ENCODE measurements around the gene KIF24. TPM values are rescaled to one million over a fixed set of nuclear protein-coding genes. Genes with fewer than 3 reads are reported as not detected.

Gene KIF24
- total RNA-seq, 2 experiments from 2014 or later: 5.6 to 5.7 TPM

DNA sequence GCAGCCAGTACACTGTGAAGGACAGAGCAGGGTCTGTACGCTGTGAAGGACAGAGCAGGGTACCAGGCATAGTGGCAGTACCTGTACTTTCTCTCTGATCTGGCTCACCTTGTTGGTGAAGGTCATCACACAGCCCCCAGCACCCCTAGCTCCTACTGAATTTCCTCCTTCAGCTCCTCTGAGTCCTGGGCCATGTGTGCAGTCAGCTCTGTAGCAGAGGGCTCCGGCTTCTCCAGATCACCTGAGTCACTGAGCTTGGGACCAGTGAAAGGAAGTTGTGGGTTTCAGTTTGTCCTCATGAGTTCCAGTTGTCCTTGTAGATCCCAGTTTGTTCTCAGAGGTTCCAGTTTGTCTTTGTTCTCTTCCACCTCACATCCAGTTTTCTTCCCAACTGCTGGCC, 5.8 kb upstream of the KIF24 start:
- H3K36me3 Mint-ChIP-seq: peaks cover 11% of the 10 kb centered on the region
- POLR2A ChIA-PET: interaction anchor here (2.4 kb wide), 1 partner anchor 42 kb away, joined by 8 read pairs; the partner anchor contains the start of gene MYORG
- no peak for DNase-seq
- no peak overlapping the region for H3K4me3 Mint-ChIP-seq
- peaks cover 37% of the 10 kb centered on the region for H3K4me1 Mint-ChIP-seq (ENCODE audit: low read depth)
- no peaks in the 10 kb centered on the region for H3K9me3 Mint-ChIP-seq
- CTCF ChIA-PET: interaction anchor here (1.6 to 6.5 kb wide), 2 partner anchors 42 to 69 kb away, joined by 6 to 68 read pairs; partner anchors contain the start of gene MYORG
- intact Hi-C loops (cut with micrococcal nuclease): no loop called here
- H3K27me3 Mint-ChIP-seq: no peaks in the 10 kb centered on the region
- no peak overlapping the region for H3K27ac Mint-ChIP-seq

DNA sequence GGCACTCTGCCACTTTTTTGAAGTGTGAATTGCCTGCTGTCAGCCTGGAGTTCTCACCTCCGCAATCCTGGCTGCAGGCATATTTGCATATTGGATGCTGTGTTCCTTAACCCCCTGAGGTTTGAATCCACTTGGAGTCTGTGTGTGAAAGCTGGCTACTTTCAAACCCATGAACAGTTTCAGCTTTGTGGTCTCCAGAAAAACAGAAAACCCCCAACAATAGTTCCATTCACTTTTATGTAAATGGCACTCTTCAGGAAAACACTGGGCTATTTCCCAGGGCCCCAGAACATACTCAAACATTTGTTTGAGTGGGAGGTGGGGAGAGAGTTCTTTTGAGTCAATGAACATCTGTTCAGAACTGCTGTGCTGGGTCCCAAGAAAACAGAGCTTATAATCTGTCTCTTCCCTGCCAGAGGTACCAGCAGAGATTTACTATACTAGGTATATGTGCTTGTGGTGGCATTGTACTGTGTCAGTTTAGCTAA, 5.3 kb upstream of the KIF24 start:
- peaks cover 9% of the 10 kb centered on the region for H3K36me3 Mint-ChIP-seq
- ChIA-PET POLR2A (interaction anchor here (2.4 kb wide), 1 partner anchor 43 kb away, joined by 8 read pairs; the partner anchor contains the start of gene MYORG), CTCF (interaction anchor here (1.6 to 6.5 kb wide), 2 partner anchors 43 to 69 kb away, joined by 6 to 68 read pairs; partner anchors contain the start of gene MYORG)
- no peaks in the 10 kb centered on the region for H3K9me3 Mint-ChIP-seq
- DNase-seq: no peak
- no peak overlapping the region for H3K4me3 Mint-ChIP-seq
- no peak overlapping the region for H3K27ac Mint-ChIP-seq
- no peaks in the 10 kb centered on the region for H3K27me3 Mint-ChIP-seq
- intact Hi-C loops (cut with micrococcal nuclease): no loop called here
- H3K4me1 Mint-ChIP-seq (ENCODE audit: low read depth): peaks cover 37% of the 10 kb centered on the region

DNA sequence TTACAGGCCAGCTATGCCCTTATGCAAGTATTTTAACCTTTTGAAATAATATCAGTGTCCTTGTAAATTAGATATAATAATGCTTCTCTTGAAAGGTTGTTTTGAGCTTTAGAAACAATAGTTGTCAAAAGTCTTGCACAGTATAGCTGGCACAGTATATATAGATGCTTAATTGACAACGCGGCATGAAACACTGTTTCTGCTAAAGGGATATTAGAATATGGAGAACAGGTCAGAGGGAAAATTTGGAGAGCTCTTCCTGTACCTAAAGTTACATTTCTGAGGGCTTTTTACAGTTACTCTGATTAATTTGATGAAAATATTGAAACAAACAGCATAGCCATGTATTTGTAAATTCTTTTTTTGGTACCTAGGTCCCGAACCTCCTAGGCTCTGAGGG, 4.8 kb upstream of the KIF24 start:
- no peak for DNase-seq
- H3K36me3 Mint-ChIP-seq: peaks cover 4% of the 10 kb centered on the region
- intact Hi-C loops (cut with micrococcal nuclease): no loop called here
- no peak overlapping the region for H3K4me3 Mint-ChIP-seq
- no peaks in the 10 kb centered on the region for H3K27me3 Mint-ChIP-seq
- peaks cover 37% of the 10 kb centered on the region for H3K4me1 Mint-ChIP-seq (ENCODE audit: low read depth)
- no peaks in the 10 kb centered on the region for H3K9me3 Mint-ChIP-seq
- H3K27ac Mint-ChIP-seq: no peak overlapping the region
- CTCF ChIA-PET: interaction anchor here (0.7 to 6.5 kb wide), 2 partner anchors 43 to 81 kb away, joined by 3 to 68 read pairs; partner anchors contain the start of gene MYORG
- POLR2A ChIA-PET: interaction anchor here (2.4 kb wide), 1 partner anchor 43 kb away, joined by 8 read pairs; the partner anchor contains the start of gene MYORG

DNA sequence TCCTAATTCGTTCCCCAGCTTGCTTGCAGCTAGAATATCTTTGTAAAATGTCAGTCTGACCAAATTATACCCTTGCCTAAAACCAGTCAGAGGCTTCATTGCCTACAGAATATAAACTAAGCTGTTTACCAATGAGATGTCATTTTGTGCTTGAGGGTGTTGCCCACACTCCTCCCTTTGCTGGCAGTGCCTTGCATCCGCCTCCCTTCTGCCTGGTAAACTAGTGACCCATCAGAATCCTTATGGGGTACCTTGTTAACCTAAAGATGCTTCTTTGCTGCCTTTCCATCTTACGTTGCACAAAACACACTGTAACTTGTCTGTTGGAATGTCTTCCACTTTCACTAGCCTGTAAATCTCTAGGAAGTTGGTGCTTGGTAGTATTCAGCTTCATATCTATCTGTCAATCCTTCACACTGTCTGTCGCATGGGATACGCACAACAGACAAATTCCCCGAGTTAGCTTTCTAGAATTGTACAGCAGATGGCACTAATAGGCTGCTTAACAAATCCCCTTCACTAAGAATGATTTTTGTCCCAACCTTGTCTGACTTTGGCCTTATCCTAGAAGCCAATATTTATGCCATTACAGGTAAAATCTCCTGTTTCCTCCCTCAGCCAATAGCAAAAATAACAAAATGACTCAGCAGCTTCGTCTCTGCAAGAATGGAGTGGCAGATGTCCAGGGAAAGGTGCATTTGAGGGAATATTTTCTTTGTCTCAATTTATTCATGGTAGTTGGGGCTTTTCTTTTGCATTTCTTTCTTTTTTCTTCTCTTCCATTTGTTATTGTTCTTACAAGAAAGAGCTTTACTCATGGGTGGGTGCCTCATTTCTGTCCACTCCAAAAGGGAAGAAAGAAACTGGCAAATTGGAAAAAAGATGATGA, 3.3 kb upstream of the KIF24 start:
- H3K9me3 Mint-ChIP-seq: no peaks in the 10 kb centered on the region
- H3K27me3 Mint-ChIP-seq: no peaks in the 10 kb centered on the region
- no peak for DNase-seq
- no peak overlapping the region for H3K4me3 Mint-ChIP-seq
- ChIA-PET POLR2A (interaction anchor here (2.4 kb wide), 1 partner anchor 45 kb away, joined by 8 read pairs; the partner anchor contains the start of gene MYORG), CTCF (interaction anchor here (1.0 to 6.5 kb wide), 4 partner anchors 45 to 259 kb away, joined by 3 to 68 read pairs (median 3); partner anchors contain the start of gene MYORG)
- intact Hi-C loops (cut with micrococcal nuclease): no loop called here
- no peak overlapping the region for H3K27ac Mint-ChIP-seq
- no peaks in the 10 kb centered on the region for H3K36me3 Mint-ChIP-seq
- H3K4me1 Mint-ChIP-seq (ENCODE audit: low read depth): peaks cover 44% of the 10 kb centered on the region

DNA sequence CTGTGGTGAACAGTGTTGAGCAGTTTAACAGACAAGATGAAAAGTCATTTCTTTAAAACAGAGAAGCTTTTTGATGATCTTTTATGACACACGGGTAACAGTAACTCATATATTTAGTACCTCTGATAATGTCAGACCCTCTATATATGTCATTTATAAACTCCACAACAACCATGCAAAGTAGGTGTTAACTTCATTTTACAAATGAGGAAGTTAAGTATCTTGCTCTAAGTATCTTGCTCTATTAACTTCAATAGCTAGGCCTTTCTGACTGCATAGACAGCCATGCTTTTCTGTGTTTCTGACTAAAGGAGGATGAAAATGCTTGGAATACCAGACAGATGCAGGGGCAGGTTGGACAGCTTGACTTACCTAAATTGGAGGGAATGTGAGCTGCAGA, 2.1 kb upstream of the KIF24 start:
- Mint-ChIP-seq H3K27ac (no peak overlapping the region), H3K4me1 (ENCODE audit: low read depth) (peaks cover 44% of the 10 kb centered on the region), H3K36me3 (no peaks in the 10 kb centered on the region), H3K4me3 (no peak overlapping the region), H3K9me3 (no peaks in the 10 kb centered on the region), H3K27me3 (no peaks in the 10 kb centered on the region)
- ChIA-PET CTCF (interaction anchor here (1.0 to 6.5 kb wide), 3 partner anchors 46 to 260 kb away, joined by 3 to 68 read pairs (median 3); partner anchors contain the start of gene MYORG), POLR2A (interaction anchor here (0.6 kb wide), 1 partner anchor 126 kb away, joined by 4 read pairs; no protein-coding TSS in a partner anchor)
- no peak for DNase-seq
- intact Hi-C loops (cut with micrococcal nuclease): no loop called here

DNA sequence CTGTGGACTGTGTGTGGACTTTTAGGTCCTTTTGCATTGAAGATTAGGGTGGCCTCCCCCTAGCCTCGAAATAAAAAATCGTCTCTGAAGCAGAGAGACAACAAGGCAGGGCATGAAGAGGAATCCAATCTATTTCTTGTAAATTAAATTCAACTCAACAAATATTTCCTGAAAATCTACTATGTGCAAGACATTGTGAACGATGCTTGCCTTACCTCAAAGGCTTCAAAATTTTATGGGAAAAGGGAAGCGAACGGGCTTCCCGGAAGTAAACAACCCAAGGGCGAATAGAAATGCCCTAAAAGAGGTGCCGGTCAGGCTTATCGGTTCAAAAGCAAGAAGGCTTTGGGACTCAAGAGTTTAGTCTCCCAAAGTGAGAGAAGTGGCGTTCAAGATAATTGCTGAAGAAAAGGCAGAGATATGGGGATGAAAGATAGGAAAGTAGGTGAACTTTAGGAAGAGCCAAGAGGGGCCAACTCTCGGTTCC, 525 bp downstream of the KIF24 start:
- H3K9me3 Mint-ChIP-seq: no peaks in the 10 kb centered on the region
- H3K36me3 Mint-ChIP-seq: no peaks in the 10 kb centered on the region
- peaks cover 27% of the 10 kb centered on the region for H3K4me1 Mint-ChIP-seq (ENCODE audit: low read depth)
- H3K4me3 Mint-ChIP-seq: peak overlapping the region; percentile 97
- peak overlapping the region; percentile 94 for H3K27ac Mint-ChIP-seq
- POLR2A ChIA-PET: no interaction called here
- intact Hi-C loops (cut with micrococcal nuclease): loop anchor here (2.0 to 10.0 kb wide), 4 partner anchors 150 to 660 kb away; partner anchors contain the start of genes DNAJB5, SIGMAR1, UBAP1 and UBE2R2
- H3K27me3 Mint-ChIP-seq: no peaks in the 10 kb centered on the region
- DNase-seq: no peak
- CTCF ChIA-PET: interaction anchor here (1.5 kb wide), 1 partner anchor 49 kb away, joined by 6 read pairs; the partner anchor contains the start of gene MYORG

DNA sequence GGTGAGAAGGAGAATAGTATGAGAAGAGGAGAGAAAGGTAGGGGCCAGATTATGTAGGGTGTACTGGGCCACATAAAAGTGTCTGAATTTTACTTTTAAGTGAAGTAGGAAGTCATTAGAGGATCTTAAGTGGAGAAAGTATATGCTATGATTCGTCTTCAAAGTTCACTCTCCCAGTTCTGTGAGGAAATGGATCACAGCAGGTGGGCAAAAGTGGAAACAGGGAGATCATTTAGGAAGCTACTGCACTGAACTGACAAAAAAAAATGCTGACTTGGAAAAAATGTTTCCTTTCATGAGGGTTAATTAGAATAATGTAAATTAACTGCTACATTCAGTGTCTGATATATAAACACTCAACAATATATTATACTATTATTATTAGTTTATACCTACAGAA, 2.4 kb downstream of the KIF24 start:
- Mint-ChIP-seq H3K27me3 (no peaks in the 10 kb centered on the region), H3K4me3 (no peak overlapping the region), H3K9me3 (no peaks in the 10 kb centered on the region), H3K36me3 (no peaks in the 10 kb centered on the region), H3K4me1 (ENCODE audit: low read depth) (peaks cover 19% of the 10 kb centered on the region), H3K27ac (no peak overlapping the region)
- ChIA-PET CTCF (no interaction called here), POLR2A (no interaction called here)
- intact Hi-C loops (cut with micrococcal nuclease): loop anchor here (10.0 kb wide), 1 partner anchor 308 kb away; the partner anchor contains the start of gene SIGMAR1
- DNase-seq: no peak

DNA sequence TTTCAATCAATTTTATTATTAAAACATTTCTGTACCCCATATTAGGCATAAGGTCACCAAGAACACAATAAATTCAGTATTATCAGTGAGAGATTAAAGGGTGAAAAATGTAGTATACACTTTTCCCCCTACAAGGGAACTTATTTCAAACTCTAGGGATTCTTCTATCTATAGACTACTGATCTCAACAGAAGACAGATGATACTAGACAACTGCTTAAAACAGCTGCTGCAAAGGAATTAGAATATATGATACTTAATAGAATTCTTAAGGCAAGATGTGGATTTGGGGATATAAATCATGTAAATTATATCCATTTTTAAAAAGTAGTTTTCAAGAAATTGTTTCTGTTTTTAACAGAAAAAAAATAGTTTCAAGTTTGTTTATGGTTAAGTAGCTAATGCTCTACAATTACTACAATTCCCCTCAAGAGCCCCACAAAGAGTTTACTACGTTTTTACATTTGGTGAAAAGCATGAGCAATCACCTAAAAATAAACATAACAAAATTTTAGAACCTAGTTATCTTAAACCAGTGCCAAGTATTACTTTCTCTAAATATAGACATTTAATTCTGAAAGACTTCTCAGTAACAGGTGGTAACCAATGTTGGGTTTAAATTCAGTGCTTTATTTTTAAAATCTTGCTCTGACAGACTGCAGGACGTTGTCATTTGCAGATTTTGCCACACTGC, 6.0 kb downstream of the KIF24 start:
- H3K36me3 Mint-ChIP-seq: no peaks in the 10 kb centered on the region
- CTCF ChIA-PET: no interaction called here
- POLR2A ChIA-PET: no interaction called here
- no peak overlapping the region for H3K27ac Mint-ChIP-seq
- intact Hi-C loops (cut with micrococcal nuclease): loop anchor here (10.0 kb wide), 1 partner anchor 312 kb away; the partner anchor contains the start of gene SIGMAR1
- H3K4me1 Mint-ChIP-seq (ENCODE audit: low read depth): peaks cover 5% of the 10 kb centered on the region
- H3K9me3 Mint-ChIP-seq: no peaks in the 10 kb centered on the region
- DNase-seq: no peak
- no peak overlapping the region for H3K4me3 Mint-ChIP-seq
- H3K27me3 Mint-ChIP-seq: no peaks in the 10 kb centered on the region

DNA sequence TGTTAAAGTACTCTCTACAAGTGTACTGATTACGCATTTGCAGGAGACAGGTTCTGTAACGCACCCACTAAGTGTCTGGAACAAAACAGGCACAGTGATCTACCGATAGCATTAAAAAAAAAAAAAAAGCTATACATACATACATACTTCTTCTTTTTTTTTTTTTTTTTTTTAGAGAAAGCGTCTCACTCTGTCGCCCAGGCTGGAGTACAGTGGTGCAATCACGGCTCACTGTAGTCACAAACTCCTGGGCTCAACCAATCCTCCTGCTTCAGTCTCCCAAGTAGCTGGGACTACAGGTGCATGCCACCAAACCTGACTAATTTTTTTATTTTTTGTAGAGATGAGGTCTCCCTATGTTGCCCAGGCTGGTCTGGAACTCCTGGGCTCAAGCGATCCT, 7.6 kb downstream of the KIF24 start:
- no peak for DNase-seq
- H3K36me3 Mint-ChIP-seq: no peaks in the 10 kb centered on the region
- ChIA-PET POLR2A (interaction anchor here (0.6 kb wide), 1 partner anchor 63 kb away, joined by 3 read pairs; no protein-coding TSS in a partner anchor), CTCF (no interaction called here)
- no peaks in the 10 kb centered on the region for H3K27me3 Mint-ChIP-seq
- intact Hi-C loops (cut with micrococcal nuclease): loop anchor here (10.0 kb wide), 1 partner anchor 313 kb away; the partner anchor contains the start of gene SIGMAR1
- no peaks in the 10 kb centered on the region for H3K9me3 Mint-ChIP-seq
- no peak overlapping the region for H3K27ac Mint-ChIP-seq
- H3K4me3 Mint-ChIP-seq: no peak overlapping the region
- H3K4me1 Mint-ChIP-seq (ENCODE audit: low read depth): no peaks in the 10 kb centered on the region

DNA sequence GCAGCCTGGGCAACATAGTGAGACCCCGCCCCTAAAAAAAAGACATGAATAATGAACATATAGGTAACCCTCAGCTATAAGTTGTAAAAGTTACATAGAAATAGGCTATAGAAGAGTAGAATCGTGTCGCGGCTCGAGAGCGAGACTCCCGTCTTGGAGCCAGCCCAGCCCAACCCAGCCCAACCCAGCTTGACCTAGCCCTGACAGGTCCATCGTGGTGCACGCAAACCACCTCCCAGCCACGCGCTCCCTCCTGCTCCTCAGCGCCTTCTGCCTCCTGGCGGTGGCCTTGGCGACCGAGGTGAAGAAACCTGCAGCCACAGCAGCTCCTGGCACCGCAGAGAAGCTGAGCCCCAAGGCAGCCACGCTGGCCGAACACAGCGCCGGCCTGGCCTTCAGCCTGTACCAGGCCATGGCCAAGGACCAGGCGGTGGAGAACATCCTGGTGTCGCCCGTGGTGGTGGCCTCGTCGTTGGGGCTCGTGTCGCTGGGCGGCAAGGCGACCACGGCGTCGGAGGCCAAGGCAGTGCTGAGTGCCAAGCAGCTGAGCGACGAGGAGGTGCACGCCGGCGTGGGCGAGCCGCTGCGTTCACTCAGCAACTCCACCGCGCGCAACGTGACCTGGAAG, 10.8 kb downstream of the KIF24 start:
- Mint-ChIP-seq H3K27ac (no peak overlapping the region), H3K9me3 (no peaks in the 10 kb centered on the region), H3K4me1 (ENCODE audit: low read depth) (no peaks in the 10 kb centered on the region), H3K27me3 (no peaks in the 10 kb centered on the region), H3K36me3 (no peaks in the 10 kb centered on the region), H3K4me3 (no peak overlapping the region)
- ChIA-PET CTCF (interaction anchor here (0.7 kb wide), 1 partner anchor 66 kb away, joined by 3 read pairs; no protein-coding TSS in a partner anchor), POLR2A (no interaction called here)
- intact Hi-C loops (cut with micrococcal nuclease): no loop called here
- DNase-seq: no peak

DNA sequence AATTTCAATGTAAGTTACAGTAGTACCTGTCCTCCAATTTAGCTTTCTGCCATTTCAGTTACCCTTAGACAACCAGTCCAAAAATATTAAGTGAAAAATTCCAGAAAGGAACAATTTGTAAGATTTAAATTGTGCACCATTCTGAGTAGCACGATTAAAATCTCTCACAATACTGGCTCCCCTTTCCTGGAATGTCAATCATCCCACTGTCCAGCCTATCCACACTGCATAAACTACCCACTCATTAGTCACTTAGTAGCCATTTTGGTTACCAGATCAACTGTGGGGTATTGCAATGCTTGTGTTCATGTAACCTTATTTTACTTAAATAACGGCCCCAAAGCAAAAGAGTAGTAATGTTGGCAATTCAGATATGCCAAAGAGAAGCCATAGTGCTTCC, 11.6 kb downstream of the KIF24 start:
- Mint-ChIP-seq H3K4me3 (no peak overlapping the region), H3K36me3 (no peaks in the 10 kb centered on the region), H3K9me3 (no peaks in the 10 kb centered on the region), H3K27me3 (no peaks in the 10 kb centered on the region), H3K4me1 (ENCODE audit: low read depth) (no peaks in the 10 kb centered on the region), H3K27ac (no peak overlapping the region)
- CTCF ChIA-PET: no interaction called here
- intact Hi-C loops (cut with micrococcal nuclease): no loop called here
- POLR2A ChIA-PET: no interaction called here
- no peak for DNase-seq

All from activated CD4-positive, alpha-beta memory T cell treated with anti-CD3 and anti-CD28 coated beads for 36 hours (primary cell).